HL-60 (cell line): Measurements from ENCODE around the gene SLC25A17.

Source experiments
- CTCF ChIP-seq: IDR thresholded peaks from one replicate; pipeline ENCODE4 v1.5.1; 2011; ENCODE audit warnings: low read length, control low read depth, inconsistent platforms; ENCODE audit not compliant: insufficient read depth
- GABPA ChIP-seq: IDR thresholded peaks from 2 replicates; pipeline ENCODE4 v1.6.1; 2012; ENCODE audit warnings: low read depth
- POLR2AphosphoS5 ChIP-seq: IDR thresholded peaks from 2 replicates; pipeline ENCODE4 v1.6.1; 2012; ENCODE audit warnings: low read depth
- REST ChIP-seq: IDR thresholded peaks from 2 replicates; pipeline ENCODE4 v1.6.1; 2012; ENCODE audit warnings: low read depth; ENCODE audit not compliant: insufficient replicate concordance
- SPI1 ChIP-seq: IDR thresholded peaks from 2 replicates; pipeline ENCODE4 v1.6.1; 2012; ENCODE audit warnings: low read depth, mild to moderate bottlenecking, borderline replicate concordance

GRCh38 chr22:40728731-40729189, 90.4 kb downstream of the SLC25A17 start:
- TF ChIP-seq CTCF (no peak), POLR2AphosphoS5 (no peak), SPI1 (no peak), REST (no peak), GABPA (no peak)
